Endodermal cell (in vitro differentiated cells): ENCODE results near the gene DENND1A. TPM values are rescaled to one million over a fixed set of nuclear protein-coding genes. Genes with fewer than 3 reads are reported as not detected.

Experiments
- DNase-seq: peaks from one replicate; pipeline ENCODE4 v3.0.0-alpha.2; 2017
- H3K27ac ChIP-seq: 2 replicates; pipeline ENCODE4 v1.5.1; 2013; ENCODE audit warnings: mild to moderate bottlenecking, low read depth, low read length, moderate library complexity
- H3K27me3 ChIP-seq: 2 replicates; pipeline ENCODE4 v1.6.1; 2013; ENCODE audit warnings: mild to moderate bottlenecking, low read length, moderate library complexity; ENCODE audit not compliant: insufficient read depth, control insufficient read depth, poor library complexity, severe bottlenecking
- H3K36me3 ChIP-seq: 2 replicates; pipeline ENCODE4 v1.7.0; 2013; ENCODE audit warnings: mild to moderate bottlenecking, low read length, moderate library complexity; ENCODE audit not compliant: control insufficient read depth, insufficient read depth
- H3K4me1 ChIP-seq: one replicate; pipeline ENCODE4 v1.7.0; 2013; ENCODE audit warnings: low read length; ENCODE audit not compliant: control insufficient read depth, insufficient read depth
- H3K4me3 ChIP-seq: 2 replicates; pipeline ENCODE4 v1.5.1; 2013; ENCODE audit warnings: mild to moderate bottlenecking, low read length, moderate library complexity
- H3K9ac ChIP-seq: 2 replicates; pipeline ENCODE4 v1.6.1; 2013; ENCODE audit warnings: mild to moderate bottlenecking, low read length, moderate library complexity; ENCODE audit not compliant: poor library complexity, severe bottlenecking; ENCODE audit errors: extremely low read depth
- H3K9me3 ChIP-seq: 2 replicates; pipeline ENCODE4 v1.6.1; 2013; ENCODE audit warnings: mild to moderate bottlenecking, low read length, moderate library complexity; ENCODE audit not compliant: control insufficient read depth
- H3K27ac Mint-ChIP-seq: 2 replicates; pipeline ENCODE4 v1.8.0; 2020; ENCODE audit warnings: mixed read lengths
- H3K27me3 Mint-ChIP-seq: 2 replicates; pipeline ENCODE4 v1.8.0; 2021; ENCODE audit warnings: mild to moderate bottlenecking, mixed read lengths; ENCODE audit not compliant: insufficient read depth
- H3K36me3 Mint-ChIP-seq: 2 replicates; pipeline ENCODE4 v1.8.0; 2020; ENCODE audit warnings: low read depth, mixed read lengths
- H3K4me1 Mint-ChIP-seq: 2 replicates; pipeline ENCODE4 v1.8.0; 2020; ENCODE audit warnings: mixed read lengths
- H3K4me3 Mint-ChIP-seq: 2 replicates; pipeline ENCODE4 v1.8.0; 2020; ENCODE audit warnings: mild to moderate bottlenecking, moderate library complexity, mixed read lengths
- H3K9me3 Mint-ChIP-seq: 2 replicates; pipeline ENCODE4 v1.8.0; 2020; ENCODE audit warnings: mild to moderate bottlenecking, mixed read lengths
- CTCF ChIP-seq: fragments of 200-600 bp; sonication (generic); conservative IDR thresholded peaks from 2 replicates; pipeline ENCODE4 v1.5.0; 2021; ENCODE audit warnings: antibody characterized with exemption, mild to moderate bottlenecking
- WGBS, 2 experiments: methylation state at CpG; one replicate each; pipeline versions ENCODE4 v1.1.5 to v1.1.7; 2013; ENCODE audit warnings: missing lambda C conversion rate in 2 of 2, mixed read lengths in 1 of 2; ENCODE audit not compliant: insufficient coverage in 1 of 2, insufficient read length in 1 of 2; 5-methylcytosine and 5-hydroxymethylcytosine counted together
- total RNA-seq, 2 donors: library from RNA; stranded (reverse); fragmentation: NEBNext Ultra II Directional in 1 of 2; extraction: Animal tissue kit (Norgen Biotek cat#: 25700) in 1 of 2; gene quantifications; 2 replicates in 1 of 2; 3 replicates in 1 of 2; pipeline ENCODE4 v1.2.1, GENCODE V29; 2021

DENND1A gene
- total RNA-seq, 2 donors from 2014 or later, result 29.5 to 38.4 TPM

- Mint-ChIP-seq H3K4me3 (no peak overlapping the region), H3K27ac (no peak overlapping the region), H3K27me3 (no peaks in the 10 kb centered on the region), H3K9me3 (no peaks in the 10 kb centered on the region), H3K36me3 (no peaks in the 10 kb centered on the region), H3K4me1 (peaks cover 33% of the 10 kb centered on the region)
- Histone ChIP-seq H3K9me3 (no peaks in the 10 kb centered on the region), H3K36me3 (no peaks in the 10 kb centered on the region), H3K4me3 (no peak overlapping the region), H3K27me3 (no peaks in the 10 kb centered on the region), H3K27ac (no peak overlapping the region), H3K4me1 (peaks cover 7% of the 10 kb centered on the region), H3K9ac (no peak overlapping the region)
- 82 to 87% methylated on average over 5 of the region's 5 CpGs for WGBS, 2 experiments
- no peak for DNase-seq
- no peak for TF ChIP-seq CTCF
Observed at GRCh38 chr9:123478967-123479602, 450.8 kb downstream of the DENND1A start.

- H3K9me3 ChIP-seq, result no peaks in the 10 kb centered on the region
- H3K36me3 ChIP-seq, result no peaks in the 10 kb centered on the region
- H3K27ac ChIP-seq, result no peak overlapping the region
- no peak overlapping the region for H3K9ac ChIP-seq
- 91 to 95% methylated on average over 5 to 6 of the region's 6 CpGs for WGBS, 2 experiments
- peaks cover 6% of the 10 kb centered on the region for H3K4me1 ChIP-seq
- H3K9me3 Mint-ChIP-seq, result no peaks in the 10 kb centered on the region
- no peaks in the 10 kb centered on the region for H3K27me3 ChIP-seq
- H3K27me3 Mint-ChIP-seq, result no peaks in the 10 kb centered on the region
- H3K4me3 Mint-ChIP-seq, result no peak overlapping the region
- DNase-seq, result no peak
- peaks cover 25% of the 10 kb centered on the region for H3K4me1 Mint-ChIP-seq
- no peaks in the 10 kb centered on the region for H3K36me3 Mint-ChIP-seq
- no peak overlapping the region for H3K4me3 ChIP-seq
- H3K27ac Mint-ChIP-seq, result no peak overlapping the region
- no peak for TF ChIP-seq CTCF
Observed at GRCh38 chr9:123478160-123478559, 451.8 kb downstream of the DENND1A start.

GRCh38 chr9:123475407-123475806, 454.5 kb downstream of the DENND1A start:
- Mint-ChIP-seq H3K36me3 (no peaks in the 10 kb centered on the region), H3K27ac (no peak overlapping the region), H3K4me1 (peaks cover 10% of the 10 kb centered on the region), H3K9me3 (no peaks in the 10 kb centered on the region), H3K4me3 (no peak overlapping the region), H3K27me3 (no peaks in the 10 kb centered on the region)
- DNase-seq, result no peak
- Histone ChIP-seq H3K4me3 (no peak overlapping the region), H3K9ac (no peak overlapping the region), H3K27me3 (no peaks in the 10 kb centered on the region), H3K36me3 (no peaks in the 10 kb centered on the region), H3K27ac (no peak overlapping the region), H3K9me3 (no peaks in the 10 kb centered on the region), H3K4me1 (no peaks in the 10 kb centered on the region)
- no peak for TF ChIP-seq CTCF
- WGBS, 2 experiments, result 94 to 96% methylated on average over 10 to 11 of the region's 11 CpGs
